ENCODE data around the gene ADH5.

The ADH5 gene

DNA sequence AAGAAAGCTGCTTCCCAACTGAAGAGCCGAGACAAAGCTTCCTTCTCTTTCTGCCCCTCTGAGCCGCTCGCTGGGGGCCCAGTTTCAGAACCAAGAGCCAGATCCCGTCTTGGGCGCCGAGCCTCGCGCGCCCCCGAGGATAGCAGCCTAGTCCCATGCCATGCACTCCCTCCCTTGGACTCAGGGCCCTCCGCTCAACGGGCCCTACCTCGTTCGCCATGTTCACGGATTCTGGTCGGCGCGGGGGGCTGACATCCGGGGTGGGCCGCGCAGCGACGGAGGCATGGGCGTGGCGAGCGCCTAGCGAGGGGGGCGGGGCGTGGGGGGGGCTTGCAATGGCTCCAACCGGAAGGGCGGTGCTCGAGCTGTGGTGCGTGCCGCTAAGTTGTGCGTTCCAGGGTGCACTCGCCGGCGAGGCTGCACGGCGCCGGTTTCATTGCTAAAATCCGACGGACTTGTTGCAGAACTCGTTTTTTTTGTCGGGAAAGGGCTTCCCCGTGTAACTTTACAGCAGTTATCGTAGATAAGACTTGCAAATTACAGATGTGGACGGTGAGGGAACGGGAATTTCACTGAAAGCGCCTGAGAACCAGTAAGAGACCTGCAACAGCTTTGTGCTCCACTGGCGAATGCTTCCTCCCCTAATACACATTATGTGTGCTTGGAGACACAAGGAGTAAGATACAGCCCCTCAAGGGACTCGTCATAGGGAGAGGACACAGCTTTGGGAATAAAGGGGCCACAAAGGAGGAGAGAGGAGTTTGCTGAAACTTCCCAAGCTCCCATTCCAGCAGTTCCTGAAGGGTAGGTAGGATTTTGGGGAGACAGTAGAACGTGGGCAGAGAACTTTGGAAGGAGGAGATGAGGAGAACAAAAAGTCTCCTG lies at the start of gene ADH5:
Gene ADH5, minus strand, starts transcription at position 308 of the 885 bp plus-strand sequence. Its CDS starts 88 bp downstream, at position 220.
- peak within 1 kb of the TSS; percentile 67 for H3K4me3 ChIP-seq (ENCODE audit: control insufficient read depth, low read depth, low read length)
- TF ChIP-seq CTCF (IDR thresholded peaks at IDR 0.05; ENCODE audit: control insufficient read depth, insufficient read depth, low read depth, low read length, missing control alignments): no peak
- DNase-seq (ENCODE audit: low read depth): peak; percentile 33

GRCh38 chr4:99136329-99136728 lies 47.7 kb upstream of the ADH5 start:
- TF ChIP-seq CTCF (IDR thresholded peaks at IDR 0.05; ENCODE audit: control insufficient read depth, insufficient read depth, low read depth, low read length, missing control alignments): no peak
- no peak for DNase-seq (ENCODE audit: low read depth)
- no peak overlapping the region for H3K4me3 ChIP-seq (ENCODE audit: control insufficient read depth, low read depth, low read length)

- no peak overlapping the region for H3K4me3 ChIP-seq (ENCODE audit: control insufficient read depth, low read depth, low read length)
- no peak for TF ChIP-seq CTCF (IDR thresholded peaks at IDR 0.05; ENCODE audit: control insufficient read depth, insufficient read depth, low read depth, low read length, missing control alignments)
- no peak for DNase-seq (ENCODE audit: low read depth)
Observed at GRCh38 chr4:99135541-99136162, 47.1 kb upstream of the ADH5 start.

GRCh38 chr4:99134586-99134985 lies 46.0 kb upstream of the ADH5 start:
- no peak for TF ChIP-seq CTCF (IDR thresholded peaks at IDR 0.05; ENCODE audit: control insufficient read depth, insufficient read depth, low read depth, low read length, missing control alignments)
- DNase-seq (ENCODE audit: low read depth): no peak
- H3K4me3 ChIP-seq (ENCODE audit: control insufficient read depth, low read depth, low read length): no peak overlapping the region

- H3K4me3 ChIP-seq (ENCODE audit: control insufficient read depth, low read depth, low read length): no peak overlapping the region
- no peak for DNase-seq (ENCODE audit: low read depth)
- TF ChIP-seq CTCF (IDR thresholded peaks at IDR 0.05; ENCODE audit: control insufficient read depth, insufficient read depth, low read depth, low read length, missing control alignments): no peak
Observed at GRCh38 chr4:99131378-99131777, 42.8 kb upstream of the ADH5 start.

- TF ChIP-seq CTCF (IDR thresholded peaks at IDR 0.05; ENCODE audit: control insufficient read depth, insufficient read depth, low read depth, low read length, missing control alignments): no peak
- DNase-seq (ENCODE audit: low read depth): no peak
- no peak overlapping the region for H3K4me3 ChIP-seq (ENCODE audit: control insufficient read depth, low read depth, low read length)
Observed at GRCh38 chr4:99126376-99126775, 37.8 kb upstream of the ADH5 start.
